Fibroblast of upper back skin (primary cell): Measurements from ENCODE around the gene MARCHF10.
A peak's percentile ranks its signal among the peaks of the same experiment; 100 is the strongest.

Experiments
- DNase-seq: peaks from one replicate; pipeline ENCODE4 v3.0.0-alpha.2; 2013

Gene MARCHF10

DNA sequence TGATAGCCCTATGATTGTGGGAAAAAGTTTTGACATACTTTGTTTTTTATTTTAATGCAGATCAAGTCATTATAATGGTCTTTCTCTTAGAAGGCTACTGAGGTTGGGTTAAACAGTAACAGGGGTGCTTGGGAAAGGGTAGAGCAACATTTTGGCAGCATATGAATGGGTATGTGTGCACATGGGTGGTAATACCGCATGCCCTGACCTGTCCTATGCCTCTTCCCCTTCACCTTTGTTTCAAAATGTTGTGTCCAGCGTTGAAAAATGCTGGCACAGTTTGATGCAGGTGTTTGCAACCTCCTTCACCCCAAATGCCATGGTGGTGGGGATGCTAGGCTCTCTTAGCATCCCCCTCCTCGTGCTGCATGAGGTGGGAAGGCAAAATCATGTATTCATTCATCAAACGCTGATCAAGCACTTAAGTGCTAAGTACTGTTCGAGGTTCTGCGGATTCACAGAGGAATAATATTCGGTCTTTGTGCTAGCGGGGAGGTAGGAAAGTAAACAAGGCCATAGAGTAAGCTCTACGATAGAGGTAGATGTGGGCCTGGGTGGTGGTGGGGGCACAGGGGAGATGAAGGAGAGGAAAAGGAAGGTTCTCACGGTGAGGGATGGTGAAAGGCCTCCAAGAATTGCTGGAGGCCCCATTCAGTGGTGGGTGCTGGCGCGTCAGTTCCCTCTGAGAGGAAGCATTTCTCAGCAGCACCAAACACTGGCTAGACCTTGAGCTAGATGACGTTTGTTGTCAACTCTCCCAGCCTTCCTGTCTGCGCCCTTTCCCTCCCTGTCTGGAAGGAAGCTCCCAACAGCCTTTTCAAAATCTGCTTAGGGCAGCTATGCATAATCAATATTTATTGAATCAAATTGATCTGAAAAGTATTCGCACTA lies 13.3 kb upstream of the MARCHF10 start:
- no peak for DNase-seq

DNA sequence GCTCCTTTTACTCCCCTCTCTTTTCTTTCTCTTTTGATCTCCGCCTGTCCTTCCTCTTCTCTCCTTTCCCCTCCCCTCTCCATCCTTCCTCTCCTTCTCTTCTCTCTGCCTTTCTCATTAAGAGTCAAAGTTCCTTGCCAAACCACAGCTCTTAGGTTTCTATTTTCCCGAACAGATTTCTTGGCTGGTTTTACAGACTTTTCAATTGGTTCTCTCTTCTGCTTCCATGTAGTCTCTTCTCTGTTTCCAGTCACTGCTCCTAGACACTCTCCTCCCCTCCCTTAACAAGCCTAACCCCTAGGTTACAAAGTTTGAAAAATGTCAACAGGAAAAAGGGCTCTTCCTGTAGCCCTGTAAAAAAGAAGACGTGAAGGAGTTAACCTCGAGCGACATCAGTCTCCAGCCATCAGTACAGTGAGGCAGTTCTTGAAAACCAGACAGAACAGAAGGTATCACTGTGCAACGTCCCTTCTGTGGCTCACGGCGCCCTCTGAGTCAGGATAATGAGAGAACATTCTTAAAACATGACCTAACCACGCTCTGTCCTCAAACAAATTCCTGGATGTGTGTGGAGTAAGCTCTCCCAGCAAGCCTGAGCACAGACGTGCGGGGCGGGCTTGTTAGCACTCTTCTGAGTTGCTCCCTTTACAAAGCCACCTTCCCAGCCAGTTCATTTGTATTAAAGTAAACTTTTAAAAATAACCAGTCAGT lies 11.6 kb upstream of the MARCHF10 start:
- peak; percentile 98 for DNase-seq

DNA sequence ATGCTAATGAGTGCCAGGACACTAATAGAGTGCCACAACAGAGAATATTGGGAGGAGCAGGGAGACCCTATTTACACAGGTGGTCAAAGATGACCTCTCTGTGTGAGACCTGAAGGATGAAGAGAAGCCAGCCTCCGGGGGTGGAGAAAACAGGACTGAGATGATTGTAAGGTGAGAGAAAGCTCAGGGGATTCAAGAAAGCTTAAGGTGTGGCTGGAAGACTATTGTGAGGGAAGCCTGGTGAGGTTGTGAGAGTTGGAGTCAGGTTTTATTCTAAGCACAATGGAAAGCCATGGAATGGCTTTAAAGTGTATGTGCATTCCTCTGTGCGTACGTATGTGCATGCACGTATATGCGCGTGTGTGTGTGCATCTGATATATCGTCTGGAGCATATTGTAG lies 10.4 kb upstream of the MARCHF10 start:
- DNase-seq = no peak

DNA sequence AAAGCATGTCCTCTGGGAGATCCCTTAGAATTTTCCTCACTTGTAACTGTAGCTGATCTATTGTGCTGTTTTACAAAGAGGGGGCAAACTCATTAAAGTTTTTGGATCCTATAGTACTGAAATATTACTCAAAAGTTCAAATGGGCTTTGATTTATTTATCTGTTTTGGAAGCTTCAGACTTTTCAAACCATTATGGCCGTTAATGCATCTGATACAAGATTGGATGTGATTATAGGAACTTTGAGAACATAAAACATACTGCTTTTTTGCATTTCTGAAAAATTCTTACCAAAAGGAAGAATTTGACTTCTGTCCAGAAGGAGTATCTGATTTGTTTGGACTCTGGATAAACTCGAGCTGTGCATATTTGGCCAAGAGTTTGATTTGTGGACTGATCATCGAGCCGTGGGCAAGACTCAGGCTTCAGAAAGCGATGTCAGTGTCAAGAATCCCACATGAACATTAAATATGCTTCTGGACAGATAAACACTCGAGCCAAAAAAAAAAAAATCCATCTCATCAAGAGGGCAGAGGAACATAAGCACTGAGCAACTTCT lies 8.2 kb upstream of the MARCHF10 start:
- DNase-seq = peak; percentile 73

DNA sequence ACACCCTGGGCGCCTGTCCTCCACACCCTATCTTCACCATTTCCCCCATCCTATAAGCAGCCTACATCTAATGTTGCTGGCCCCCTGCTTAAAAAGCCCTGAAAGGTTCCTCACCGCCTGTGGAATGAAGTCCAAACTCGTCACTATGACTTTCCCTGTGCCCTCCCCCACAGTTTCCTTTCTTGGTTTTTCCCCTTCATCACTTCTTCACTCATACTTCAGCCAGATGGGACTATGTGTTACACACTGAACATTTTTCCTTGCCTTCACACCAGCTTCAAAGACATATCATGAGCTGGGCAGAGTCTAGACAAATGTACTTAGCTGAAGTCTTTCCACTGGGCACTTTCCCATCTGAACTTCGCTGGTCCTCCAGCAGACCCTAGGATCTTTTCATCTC lies 1.5 kb upstream of the MARCHF10 start:
- peak; percentile 77 for DNase-seq

DNA sequence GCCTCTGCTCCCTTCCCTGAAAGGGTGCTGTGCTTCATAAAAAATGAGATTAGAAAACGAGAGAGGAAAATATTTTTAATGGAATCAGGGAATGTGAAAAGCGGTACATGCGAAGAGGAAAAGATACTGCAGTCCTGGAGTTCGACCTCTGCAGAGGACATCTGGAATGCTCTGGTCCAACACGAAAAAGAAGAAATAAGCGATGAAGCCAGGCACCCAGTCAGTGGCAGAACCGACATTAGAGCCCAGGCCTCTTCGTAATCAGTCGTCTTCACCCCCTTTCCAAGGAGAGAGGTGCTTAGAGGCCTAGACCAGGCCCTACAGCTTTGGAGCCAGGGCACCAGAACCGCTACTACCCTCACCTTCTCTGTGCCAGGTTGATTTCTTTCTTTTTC lies 459 bp upstream of the MARCHF10 start:
- no peak for DNase-seq

DNA sequence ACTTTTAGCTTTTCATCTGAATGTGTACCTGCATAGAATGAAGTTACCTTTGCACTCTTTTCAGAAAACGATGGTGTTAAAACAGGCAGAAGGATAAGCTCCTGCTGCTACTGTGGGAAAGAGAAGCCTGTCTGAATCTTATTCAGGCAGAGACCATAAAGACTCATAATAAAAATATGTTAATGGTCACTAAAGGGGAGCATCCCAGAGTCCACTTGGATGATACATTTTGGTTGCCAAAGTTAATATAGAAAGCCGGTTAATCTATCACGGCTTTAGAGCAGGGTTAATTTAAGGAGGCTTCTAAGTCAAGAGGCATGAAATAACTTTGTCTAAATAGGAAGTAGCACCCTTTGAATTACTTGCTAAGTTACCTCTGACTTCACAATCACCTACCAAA lies 2.9 kb downstream of the MARCHF10 start:
- DNase-seq = peak; percentile 64

DNA sequence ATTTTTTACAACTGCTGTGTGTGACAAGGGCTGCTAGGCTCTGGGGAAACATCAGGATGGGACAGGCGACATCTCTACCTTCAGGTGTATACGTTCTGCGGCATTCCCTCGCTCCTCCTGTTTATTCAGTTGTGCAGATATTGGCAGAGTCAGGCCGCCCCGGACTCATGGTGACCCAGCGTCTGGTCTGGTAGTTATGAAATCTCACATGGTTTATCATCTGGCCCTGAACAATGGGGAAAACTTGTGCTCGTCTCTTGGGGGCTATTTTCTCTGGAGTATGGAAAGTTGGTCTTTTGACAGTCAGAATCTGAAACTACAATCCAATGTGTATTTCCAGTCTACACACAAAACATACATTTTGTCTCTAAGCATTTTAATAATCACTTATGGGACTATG lies 3.3 kb downstream of the MARCHF10 start:
- DNase-seq = peak; percentile 87

DNA sequence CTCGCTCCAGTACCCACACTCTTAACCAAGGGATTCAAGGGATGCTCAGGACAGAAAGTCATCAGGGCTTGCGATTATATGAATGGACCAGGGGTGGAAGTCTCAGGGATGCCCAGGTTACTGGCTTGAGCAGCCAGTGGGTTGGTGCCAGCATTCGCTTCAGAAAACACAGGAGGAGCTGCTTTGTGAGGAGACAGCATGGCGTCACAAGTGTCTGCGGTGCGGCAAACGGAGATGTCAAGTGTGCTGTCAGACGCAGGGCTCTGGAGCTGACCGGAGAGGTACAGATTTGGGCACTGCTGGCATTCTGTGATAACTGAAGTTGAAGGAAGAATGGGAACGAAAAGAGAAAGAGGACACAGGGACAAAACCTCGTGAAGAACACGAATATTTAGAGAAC lies 4.1 kb downstream of the MARCHF10 start:
- no peak for DNase-seq

DNA sequence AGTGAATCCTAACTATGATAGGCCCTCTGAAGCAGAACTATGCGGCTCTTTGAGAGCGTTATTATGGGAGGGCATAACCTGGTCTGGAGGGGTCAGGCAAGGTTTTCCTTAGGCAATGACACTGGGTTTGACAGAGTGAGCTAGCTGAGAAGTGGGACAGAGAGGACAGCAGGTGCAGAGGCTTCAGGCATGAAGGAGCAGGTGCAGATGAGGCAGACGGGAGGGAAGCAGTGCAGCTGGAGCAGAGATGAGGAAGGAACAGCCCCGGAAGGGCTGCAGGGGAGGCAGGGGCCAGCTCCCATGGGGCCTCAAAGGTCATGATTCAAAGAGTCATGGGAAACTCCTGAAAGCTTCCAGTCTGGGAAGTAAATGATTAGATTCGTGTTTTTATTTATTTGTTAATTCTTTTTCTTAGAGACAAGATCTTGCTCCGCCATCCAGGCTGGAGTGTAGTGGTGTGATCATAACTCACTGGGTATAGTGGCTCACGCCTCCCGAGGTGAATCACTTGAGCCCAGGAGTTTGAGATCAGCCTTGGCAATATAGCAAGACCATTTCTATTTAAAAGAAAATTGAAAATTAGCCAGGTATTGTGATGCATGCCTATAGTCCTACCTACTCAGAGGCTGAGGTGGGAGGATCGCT lies 5.4 kb downstream of the MARCHF10 start:
- DNase-seq = no peak

DNA sequence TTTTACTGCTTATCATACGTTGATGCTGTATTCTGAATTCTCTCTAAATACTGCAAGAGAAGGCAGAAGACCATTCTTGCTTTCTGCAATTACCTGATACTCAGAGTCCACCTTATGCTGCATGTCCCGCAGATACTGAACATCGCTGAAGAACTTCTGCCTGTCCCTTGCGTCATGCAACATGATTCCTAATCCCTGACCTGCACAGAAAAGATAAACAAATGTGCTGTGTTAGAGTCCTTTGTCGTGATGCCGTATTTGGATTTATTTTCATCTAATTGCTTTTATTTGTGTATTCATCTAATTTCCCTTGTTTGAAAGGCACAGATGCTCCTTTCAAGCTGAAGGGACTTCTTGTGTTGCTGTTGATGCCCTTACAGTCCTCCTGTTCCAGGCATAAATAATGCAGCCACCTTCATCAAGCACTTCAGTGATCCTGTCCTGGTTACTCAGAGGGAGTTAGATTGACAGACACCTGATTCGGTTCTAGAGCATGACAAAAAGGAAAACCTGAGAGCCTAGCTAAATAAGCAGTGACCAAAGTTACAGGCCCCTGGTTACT lies 6.5 kb downstream of the MARCHF10 start:
- DNase-seq = no peak

DNA sequence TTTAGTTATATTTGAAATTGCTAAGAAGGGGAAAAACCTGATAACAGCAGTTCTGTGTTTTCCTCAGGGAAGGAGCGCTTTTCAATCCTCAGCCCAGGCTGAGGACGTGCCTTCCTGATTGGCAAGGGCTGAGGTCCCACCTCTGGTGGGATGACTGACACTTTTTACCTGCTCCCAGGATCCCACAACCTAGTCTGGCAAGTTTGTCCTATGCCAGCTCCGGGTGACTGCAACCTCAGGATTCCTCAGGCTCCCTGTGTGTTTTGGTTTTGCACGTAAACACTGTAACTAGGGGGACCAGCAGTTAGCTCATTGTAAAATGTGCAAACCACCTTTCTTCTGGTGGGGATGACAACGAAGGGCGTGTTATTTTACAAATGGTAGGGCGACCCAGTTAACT lies 7.5 kb downstream of the MARCHF10 start:
- peak; percentile 44 for DNase-seq

DNA sequence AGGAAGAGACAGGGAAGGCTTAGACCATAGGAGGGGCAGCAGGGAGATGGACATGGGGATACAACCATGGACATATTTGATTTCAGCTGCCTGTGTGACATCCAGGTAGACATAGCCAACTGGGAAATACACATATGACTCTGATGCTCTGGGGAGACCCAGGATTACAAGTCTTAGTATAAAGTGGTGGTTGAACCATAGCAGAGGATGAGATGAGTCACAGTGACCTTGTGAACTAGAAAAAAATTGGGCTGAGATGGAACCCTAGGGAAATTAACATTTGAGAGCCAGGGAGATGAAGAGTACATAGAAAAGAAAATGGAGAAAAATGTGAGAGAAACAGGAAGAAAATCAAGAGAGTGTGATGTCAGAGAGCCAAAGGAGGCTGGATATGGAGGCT lies 10.2 kb downstream of the MARCHF10 start:
- peak; percentile 37 for DNase-seq

DNA sequence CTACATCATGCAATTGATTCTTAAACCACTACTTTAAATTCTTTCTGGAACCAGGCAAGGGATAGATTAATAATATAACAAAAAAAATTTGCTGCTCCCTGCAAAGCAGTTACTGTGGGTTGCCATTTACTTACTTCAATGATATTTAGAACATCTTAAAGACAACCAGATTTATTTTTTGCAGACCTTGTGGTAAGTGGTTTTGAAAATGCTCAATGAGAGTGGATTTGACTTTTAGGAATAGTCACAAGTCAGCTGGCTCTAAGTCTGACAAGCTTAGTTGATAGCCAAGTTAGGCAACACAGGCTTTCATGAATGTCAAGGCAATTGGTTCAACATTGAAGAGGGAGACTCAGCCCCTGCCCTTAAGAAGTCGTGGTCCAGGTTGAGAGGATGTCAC lies 11.8 kb downstream of the MARCHF10 start:
- DNase-seq = peak; percentile 46

DNA sequence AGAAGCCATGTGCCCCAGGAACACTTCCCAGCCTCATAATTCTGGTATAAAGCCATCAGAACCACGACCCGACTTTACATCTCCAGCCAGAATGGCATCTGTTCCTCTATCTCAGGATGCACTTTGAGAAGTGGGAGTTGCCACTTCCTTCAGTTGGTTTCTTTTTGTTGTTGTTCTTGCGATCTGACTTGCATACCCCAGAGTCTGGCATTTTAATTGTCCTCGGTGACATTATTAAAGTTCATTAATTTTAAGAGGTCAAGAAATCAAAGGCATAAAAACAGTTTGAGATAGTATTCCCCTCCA lies 13.5 kb downstream of the MARCHF10 start:
- no peak for DNase-seq

DNA sequence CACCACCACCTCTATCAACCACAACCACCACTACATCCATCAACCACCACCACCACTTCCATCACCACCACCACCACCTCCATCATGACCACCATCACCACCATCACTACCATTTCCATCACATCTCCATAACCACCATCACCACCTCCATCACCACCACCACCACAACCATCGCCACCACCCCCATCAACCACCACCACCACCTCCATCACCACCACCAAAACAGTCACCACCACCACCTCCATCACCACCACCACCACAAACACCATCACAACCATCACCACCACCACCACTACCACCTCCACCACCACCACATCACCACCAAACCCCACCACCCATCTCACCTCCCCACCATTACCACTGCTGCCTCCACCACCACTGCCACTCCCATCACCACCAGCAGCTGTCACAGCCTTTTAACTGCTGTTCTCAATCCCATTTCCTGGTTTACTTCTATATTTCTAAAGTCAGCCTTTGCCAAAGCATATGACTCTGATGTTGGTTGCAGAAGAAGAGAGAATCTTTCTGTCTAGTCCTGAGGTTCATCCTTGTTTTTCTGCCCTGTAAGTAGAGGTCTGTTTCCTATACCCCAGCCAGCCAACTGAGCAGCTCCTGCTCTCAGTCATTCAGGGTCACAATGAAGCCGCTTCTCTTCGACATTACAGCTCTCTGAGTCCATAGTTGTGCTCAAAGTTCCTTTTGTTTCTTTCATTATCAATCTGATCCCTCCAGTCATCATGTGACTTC lies 14.0 kb downstream of the MARCHF10 start:
- no peak for DNase-seq

DNA sequence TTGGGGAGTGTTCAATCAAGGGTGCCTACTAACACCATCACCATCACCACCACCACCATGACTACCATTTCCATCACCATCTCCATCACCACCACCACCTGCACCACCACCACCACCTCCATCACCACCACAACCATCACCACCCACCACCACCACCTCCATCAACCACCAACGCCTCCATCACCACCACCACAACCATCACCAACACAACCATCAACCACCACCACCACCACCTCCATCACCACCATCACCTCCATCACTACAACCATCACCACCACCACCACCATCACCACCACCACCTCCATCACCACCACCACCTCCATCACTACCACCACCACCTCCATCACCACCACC lies 15.7 kb downstream of the MARCHF10 start:
- DNase-seq = no peak

DNA sequence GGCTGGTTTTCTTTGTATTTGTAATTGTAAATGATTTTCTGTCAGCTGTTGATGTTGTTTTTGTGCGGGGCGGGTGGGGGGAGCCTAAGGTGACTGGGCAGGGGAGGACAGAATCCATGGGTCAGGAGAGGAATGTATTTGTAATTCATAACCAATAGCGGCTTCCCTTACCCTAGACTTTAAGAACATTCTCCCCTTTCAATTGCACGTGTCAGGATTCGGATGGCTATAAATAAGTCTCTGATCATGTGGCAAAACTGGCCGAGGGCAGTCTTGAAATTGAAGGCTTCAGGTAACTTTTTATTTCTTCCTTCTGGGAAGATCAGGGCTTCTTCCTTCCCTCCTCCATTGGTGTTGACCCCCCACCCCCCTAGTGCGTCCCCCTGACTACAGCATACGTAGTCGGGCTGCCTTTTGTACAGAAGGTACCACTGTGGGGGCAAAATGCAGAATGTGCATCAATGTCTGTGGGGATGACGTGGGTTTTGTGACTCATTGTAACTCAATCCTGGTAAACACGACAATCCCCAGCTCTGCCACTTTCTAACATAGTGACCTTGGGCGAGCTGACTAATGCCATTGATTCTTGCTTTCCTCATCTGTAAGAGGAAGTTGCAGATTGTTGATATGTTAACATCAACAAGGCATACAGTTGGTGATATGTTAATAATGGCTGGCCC lies 16.2 kb downstream of the MARCHF10 start:
- DNase-seq = peak; percentile 83

DNA sequence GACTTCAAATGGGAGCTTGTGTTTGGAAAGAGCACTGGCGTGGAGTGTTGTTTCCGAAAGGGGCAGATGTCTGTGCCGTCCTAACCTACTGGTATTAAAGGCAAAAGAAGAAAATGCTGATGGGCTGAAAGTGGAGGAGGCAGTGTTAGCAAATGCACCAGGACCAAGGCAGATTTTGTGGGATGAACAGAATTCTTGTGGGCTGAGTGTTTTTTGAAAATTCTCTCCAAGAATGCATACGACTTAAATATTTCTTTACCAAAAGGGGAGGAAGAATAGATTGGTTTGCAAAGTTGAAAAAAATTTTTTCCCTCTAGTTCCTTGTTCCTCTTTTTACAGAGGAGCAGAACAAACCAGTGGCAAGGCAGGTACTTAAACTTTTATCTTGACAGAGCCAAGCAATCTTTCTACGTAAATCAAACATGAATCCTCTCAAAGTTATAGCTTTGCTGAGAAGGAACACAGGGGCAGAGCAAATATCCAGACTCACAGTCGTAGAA lies 16.8 kb downstream of the MARCHF10 start:
- peak; percentile 96 for DNase-seq

DNA sequence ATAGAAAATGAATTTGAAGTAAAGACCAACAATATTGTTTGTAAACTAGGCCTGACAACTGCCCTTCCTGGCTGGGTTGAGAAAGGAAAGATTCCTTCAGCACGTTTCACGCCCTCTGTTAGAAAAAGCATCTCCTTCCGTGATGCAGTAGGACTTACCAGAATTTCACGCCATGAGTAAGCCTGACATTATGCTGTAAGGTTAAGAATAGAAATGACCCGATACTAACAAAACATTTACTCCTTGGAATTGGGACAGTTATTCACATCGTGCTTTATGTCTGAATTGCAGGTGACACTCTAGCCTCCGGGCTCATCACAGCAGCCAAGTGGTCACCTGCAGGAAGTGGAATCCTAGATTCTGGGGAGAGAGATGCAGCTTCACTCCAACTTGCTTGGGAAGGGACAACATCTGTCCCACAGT lies 17.5 kb downstream of the MARCHF10 start:
- peak; percentile 79 for DNase-seq

DNA sequence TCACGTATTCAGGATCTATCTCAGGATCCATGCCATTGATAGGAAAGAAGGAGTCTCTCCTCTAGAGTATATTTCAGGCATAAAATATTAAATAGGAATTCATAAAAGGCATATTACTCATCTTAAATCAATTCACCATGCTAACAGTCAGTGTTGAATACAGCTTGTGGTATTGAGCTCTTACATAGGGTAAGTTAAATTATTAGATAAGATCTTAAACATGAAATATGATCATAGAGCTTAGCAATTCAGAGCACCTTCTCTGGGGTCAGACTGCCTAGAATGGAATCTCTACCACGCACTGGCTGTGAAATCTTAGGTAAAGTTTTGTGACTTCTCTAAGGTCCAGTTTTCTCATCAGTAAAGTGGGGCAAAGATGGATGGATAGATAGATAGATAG lies 20.7 kb downstream of the MARCHF10 start:
- peak; percentile 74 for DNase-seq

DNA sequence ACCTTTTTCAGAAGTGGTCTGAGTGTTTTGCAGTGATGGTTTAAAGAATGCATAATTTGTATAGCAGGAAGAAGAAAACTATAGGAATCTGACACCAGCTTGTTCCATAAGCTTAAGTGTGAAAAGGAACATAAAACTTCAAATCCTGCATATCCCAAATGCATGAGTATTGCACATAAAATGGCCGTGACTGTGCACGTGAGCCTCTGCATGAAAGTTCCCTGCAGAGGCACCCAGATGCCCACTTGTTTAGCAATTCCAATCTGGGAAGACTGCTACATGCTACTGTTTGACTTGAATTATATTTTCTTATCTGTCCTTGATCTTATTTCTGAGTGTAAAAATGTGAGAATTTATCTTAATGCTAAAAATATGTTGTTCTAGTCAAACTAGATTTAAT lies 21.5 kb downstream of the MARCHF10 start:
- DNase-seq = no peak
